NCI-H1694 (cell line): Measurements from ENCODE around the gene DPP6.
"Not testable (repeated sequence)": the region's sequence is repeated elsewhere in the genome, so short reads cannot be mapped to it uniquely, and the experiment has no call there.

Experiments used
- DNase-seq: peaks from one replicate; lab custom pipeline; 2025; lab: John Stamatoyannopoulos, UW

The DPP6 gene

DNA sequence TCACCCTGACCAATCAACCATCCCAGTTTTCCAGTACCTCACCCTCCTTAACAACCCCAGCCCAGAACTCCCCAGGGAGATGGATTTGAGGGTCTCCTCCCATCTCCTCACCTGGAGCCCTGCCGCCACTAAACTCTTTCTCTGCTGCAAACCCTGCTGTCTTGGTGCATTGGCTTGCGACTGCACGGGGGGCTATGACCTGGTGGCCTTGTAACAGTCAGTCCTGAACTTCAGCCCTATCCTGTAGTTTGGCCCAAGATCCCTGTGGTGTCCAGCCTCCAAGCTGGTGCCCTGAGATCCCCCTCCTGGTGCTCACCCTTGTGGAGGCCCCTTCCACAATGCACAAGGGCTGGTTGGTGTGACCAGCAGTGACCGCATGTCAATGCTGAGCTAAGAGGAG is 858.8 kb downstream of the DPP6 start:
- no peak for DNase-seq

DNA sequence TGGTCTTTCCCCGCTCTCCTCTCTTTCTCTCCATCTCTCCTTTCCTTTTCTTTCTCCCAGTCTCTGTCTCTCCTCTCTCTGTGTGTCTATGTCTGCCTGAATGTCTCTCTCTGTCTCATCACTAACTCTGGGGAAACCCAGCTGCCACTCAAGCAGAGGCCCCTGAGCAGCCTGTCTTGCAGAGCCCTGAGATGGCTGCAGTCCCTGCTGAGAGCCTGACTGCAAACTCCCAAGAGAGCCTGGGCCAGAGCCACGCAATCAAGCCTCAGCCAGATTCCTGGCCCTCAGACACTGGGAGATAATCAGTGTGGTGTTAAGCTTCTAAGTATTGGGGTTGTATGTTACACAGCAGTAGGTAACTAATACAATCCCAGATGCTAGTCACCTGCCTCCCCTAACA is 859.2 kb downstream of the DPP6 start:
- no peak for DNase-seq

DNA sequence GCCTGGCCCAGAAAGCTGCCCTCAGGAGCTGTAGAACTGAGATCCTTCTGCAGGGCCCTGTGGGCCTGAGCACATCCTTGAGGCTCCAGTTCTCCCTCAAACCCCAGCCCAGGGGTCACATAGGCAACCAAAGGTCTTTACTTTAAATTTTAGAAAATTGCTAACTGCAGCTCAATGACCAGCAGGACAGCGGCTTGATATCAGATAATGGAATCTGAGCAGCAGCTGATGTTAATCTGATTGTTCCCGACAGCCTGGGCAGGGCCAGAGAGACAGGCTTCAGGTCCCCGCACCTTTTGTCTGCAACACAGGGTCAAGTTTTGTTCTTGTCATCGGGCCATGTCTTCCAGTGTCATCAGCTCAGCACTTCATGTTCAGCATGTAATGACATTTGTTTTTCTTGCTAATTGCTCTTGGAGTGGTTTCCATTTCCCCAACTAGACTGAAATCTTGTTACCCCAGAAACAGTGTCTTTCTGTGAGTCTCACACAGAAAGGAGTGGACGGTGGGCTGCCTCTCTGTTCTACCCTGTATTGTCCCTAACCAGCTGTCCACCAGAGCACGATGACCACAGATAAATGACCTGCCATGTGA is 859.8 kb downstream of the DPP6 start:
- no peak for DNase-seq

DNA sequence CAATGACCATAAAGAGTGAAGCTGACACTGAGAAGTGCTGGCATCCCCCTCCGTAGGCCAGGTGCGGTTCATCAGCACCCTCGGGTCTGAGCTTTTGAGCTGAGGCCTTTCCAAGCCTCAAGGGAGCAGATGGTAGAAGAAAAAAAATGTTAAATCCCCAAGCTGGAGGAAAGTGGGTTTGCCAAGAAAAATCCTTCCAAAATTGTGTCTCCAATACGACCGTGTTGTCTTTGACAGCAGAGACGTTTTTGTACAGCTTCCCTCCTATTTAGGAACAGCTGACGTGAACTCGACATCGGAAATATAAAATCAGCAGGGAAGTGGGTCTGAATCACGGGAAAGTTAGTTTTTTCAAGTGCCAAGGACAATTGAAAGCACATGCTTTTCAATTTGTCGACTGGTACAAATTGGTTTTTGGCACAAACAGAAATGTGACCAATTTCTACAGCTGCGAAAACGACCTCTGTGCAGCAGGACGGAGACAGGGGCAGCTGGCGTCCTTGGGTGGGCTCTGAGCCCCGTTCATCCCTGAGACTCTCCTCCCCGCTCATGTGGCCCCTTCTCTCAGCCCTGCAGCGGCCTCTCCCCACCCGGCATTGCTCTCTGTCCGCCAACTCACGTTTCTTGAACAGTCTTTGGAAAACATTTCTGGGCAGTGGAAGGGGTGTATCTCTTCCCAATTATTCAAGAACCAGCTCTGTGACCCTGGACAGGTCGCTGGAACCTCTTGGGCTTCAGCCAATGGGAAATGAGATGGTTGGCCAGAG is 860.9 kb downstream of the DPP6 start:
- no peak for DNase-seq

DNA sequence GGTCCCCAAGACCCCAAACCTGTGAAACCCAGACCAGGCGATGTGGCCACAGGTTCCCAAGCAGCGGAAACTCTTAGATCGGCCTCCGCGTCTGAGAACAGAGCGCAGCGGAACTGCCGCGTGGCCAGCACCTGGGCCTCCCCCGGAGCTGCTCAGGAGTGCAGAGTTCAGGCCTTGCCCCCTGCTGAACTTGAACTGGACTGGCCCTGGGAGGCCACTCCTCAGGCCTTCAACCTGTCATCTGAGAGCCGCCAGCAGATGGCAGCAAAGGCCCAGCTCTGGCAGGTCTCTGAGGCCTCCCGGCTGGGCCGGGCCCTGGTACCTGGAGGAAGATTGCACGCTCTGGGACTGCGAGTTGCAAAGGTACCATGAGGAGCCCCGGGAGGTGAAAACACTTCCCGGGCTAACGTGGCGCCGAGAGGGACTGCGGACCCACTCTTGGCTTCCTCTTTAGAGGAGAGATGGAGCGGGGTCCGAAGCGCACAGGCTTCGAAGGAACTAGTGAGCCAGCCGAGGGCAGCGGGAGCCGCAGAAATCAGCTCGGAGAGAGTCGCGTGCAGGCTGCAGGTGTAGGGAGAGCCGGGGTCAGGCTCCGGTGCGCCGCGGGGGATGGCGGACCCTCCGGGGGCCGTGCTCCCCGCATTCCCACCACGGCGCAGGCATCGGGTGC is 861.6 kb downstream of the DPP6 start:
- peak; percentile 36 for DNase-seq

DNA sequence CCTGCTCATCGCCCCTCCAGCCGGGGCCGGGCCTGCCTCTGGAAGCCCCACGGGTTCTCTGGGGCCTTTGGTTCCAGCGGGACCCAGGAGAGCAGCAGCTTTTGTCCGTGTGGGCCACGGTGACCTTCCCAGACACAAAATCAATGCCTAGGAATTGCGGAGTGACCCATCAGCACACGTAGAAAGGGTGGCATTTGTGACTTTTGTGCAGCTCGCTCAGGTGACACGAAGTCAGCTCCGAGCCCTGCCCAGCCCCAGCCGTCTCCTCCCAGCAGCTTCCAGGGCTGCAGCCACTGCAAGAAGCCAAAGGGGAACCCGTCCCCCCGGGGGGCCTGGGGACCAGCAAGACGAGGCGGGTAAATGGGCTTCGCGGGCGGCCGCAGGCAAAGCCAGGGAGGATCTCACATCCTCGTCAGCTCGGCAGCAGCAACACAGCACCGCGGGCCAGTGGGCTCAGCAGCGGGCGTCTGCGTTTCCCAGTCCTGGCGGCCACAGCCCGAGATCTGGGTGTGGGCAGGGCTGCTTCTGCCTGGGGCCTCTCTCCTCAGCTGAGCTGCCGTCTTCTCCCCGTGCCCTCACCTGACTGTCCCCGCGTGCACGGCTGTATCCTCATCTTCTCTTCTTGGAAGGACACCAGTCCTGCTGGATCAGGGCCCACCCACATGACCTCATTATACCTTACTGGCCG is 862.3 kb downstream of the DPP6 start:
- no peak for DNase-seq

DNA sequence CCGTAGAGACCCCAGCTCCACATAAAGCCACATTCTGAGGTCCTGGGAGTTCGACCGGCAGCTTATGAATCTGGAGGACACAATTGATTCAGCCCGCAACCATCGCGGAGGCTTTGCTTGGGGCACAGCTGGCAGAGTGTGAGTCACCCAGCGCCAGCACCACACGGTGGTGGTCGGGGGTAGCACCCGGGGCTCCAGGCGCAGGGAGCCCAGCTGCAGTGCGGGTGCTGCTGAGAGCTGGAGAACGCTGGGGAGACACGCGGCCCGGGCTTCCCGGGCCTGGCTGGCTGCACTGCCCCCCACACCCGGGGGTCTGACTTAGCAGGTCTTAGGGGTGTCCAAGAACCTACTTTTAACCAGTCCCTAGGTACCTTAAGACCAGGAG is 862.8 kb downstream of the DPP6 start:
- DNase-seq, result no peak

DNA sequence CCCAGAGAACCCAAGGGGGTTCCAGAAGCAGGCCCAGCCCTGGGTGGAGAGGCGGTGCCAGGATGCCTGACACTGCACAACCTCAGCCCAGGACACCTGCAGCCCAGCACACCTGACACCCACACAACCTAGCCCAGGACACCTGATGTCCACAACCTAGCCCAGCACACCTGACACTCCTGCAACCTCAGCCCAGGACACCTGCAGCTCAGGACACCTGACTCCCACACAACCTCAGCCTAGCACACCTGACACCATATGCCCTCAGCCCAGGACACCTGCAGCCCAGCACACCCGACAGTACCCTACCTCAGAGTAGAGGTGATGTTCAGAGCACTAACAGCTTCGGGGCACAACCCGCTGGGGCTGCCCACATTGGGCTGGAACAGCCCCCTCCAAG is 863.4 kb downstream of the DPP6 start:
- DNase-seq, result no peak

DNA sequence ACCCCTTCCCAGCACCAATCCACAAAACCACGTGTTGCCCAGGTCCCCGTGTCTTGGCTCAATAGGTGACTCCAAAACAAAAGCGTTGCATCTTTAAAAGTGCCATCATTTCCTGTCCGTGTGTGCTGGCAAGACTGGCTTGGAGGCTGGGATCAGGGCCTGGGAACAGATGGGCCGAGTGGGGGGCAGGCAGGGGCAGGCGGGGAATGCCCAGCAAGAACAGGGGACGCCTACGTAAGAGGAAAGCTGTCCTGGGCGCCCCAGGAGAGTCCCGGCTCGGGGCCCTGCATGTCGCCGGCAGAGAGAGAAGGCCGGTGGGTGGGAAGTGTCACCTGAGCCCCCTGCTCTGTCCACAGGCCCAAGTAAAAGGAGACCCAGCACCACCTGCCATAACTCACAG is 864.2 kb downstream of the DPP6 start:
- DNase-seq, result no peak

DNA sequence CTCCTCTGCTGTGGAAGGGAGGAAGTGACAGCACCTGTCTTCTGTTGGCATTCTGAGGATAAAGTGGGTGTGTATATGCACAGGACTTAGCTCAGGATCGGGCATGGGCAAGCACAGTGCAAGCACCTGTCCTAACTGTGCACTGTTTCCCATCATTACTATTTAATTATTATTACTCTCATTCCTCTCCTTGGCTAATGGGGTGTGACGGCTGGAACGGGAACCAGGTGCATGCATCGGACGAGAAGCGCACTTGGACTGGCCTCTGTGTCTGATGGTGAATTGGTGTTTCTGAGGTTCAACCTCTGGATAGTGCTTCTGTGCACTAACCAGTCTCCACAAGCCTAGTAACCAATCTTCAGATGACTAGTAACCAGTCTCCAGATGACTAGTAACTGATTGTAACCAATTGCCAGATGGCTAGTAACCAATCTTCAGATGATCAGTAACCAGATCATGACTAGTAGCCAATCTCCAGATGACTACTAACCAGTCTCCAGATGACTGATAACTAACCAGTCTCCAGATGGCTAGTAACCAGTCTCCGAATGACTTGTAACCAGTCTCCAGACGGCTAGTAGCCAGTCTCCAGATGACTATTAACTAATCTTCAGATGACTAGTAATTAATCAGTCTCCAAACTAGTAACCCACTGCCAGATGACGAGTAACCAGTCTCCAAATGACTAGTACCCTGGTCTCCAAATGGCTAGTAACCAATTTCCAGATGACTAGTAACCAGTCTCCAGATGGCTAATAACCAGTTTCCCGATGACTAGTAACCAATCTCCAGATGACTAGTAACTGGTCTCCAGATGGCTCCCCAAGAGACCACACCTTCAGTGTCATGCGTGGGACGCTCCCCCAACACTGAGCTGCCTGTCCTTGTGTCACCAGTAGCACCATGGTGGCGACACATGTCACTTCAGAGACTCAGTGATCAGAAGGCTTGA is 864.9 kb downstream of the DPP6 start:
- no peak for DNase-seq

DNA sequence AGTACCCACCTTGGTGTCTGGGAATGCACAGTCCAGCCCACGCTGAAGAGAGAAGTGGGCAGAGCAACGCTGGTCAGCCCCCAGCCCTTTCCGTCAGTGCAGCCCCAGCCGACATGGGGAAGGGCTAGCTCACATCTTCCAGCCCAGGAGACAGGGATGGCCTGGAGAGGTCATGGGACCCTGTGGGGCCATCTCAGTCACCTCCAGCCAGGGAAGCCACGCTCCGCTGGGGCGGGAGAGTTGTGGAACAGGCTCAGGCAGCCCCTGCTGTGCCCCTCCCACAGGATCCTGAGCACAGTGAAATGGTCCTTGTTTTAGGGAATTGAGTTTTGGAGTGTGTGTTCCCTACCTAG is 865.6 kb downstream of the DPP6 start:
- DNase-seq, result no peak

DNA sequence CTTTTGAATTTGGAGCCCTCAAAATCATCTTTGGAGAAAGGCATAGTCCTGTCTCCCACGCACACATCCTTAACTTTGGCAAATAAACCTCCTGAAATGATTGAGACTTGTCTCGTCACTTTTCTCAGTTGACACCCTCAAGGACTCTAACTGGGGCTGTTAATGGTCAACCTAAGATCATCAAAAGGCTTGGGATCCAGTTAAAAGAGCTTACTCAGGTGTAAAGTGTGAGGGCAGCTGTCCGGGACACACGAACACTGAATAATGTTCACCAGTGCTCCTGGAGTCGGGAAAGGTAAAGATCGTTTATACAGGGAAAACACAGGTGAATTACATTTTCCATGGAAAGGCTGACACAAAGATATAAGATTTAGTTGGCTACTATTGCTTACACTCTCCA is 866.1 kb downstream of the DPP6 start:
- no peak for DNase-seq

DNA sequence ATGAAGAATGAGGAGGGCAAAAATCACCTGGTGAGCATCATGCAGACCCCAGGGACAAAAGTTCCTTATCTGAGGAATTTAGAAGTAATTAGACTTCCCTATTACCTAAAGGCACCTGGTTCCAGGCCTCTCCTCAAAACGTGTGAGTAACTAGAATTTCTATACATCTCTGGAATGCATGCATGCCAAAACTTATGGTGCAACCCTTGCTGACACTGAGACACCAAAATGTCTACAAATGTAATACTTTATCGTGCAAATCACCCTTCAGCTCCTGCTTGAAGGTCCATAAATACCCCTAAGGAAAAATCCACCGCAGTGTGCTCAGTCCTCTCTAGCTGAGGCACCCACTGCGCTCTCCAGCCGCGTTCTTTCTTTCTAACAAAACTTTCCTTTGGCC is 866.5 kb downstream of the DPP6 start:
- no peak for DNase-seq

DNA sequence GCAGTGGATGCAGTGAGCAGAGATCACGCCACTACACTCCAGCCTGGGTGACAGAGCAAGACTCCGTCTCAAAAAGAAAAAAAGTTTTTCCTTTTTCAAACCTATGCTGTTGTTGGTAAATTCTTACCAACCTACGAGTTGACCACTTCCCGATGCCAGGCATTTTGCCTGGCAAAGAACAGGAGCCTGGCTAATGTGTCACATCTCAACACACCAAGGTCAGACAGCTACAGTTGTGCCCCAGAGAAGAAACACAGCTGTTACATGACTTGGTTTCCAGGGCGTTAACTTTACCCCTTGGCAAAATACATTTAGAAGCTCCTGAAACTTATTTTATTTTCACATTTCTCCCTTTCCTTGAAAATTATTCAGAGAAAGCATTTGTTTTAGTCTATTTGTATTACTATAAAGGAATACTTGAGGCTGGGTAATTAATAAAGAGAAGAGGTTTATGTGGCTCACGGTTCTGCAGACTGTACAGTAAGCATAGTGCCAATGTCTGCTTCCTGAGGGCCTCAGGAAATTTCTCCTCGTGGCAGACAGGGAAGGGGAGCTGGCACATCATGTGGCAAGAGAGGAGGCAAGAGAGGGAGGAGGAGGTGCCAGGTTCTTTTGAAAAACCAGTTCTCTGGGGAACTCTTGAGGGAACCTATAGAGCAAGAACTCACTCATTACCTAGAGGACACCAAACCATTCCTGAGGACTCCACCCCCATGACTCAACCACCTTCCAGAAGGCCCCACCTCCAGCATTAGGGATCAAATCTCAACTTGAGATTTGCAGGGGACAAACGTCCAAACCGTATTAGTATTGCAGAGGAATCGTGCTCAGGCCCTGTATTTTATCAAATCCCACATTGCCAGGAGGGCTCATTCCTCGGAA is 867.4 kb downstream of the DPP6 start:
- no peak for DNase-seq

DNA sequence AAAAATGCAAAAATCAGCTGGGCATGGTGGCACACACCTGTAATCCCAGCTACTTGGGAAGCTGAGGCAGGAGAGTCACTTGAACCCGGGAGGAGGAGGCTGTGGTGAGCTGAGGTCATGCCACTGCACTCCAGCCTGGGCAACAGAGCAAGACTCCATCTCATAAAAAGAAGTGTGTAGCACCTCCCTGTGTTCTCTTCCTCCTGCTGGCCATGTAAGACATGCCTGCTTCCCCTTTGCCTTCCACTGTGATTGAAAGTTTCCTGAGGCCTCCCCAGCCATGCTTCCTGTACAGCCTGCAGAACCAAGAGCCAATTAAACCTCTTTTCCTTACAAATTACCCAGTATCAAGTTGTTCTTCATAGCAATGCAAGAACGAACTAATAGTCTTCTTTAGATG is 870.3 kb downstream of the DPP6 start:
- DNase-seq, result not testable (repeated sequence)

DNA sequence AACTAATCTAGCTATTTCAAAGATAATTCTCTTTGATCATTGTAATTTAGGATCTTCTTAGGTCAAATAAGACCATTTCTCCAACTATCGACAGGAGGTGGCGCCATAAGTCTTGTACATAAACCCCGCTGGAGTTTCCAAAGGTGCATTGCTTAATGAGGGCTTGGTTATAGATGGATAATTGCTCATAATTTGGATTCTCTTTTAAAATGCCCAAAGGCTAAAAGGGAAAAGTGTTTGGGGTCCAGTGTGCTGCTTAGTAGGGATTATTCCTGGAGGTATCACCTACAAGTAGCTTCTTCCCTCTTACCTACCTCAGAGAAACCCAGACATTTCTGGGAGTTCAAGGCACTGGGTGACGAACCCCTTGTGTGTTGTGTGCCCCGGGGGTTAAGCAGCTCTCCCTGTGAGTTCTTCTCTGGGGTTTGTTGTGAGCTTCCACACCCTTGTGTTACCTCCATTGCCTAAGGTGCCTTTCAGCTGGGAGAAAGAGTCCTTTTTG is 875.5 kb downstream of the DPP6 start:
- DNase-seq, result peak; percentile 82

DNA sequence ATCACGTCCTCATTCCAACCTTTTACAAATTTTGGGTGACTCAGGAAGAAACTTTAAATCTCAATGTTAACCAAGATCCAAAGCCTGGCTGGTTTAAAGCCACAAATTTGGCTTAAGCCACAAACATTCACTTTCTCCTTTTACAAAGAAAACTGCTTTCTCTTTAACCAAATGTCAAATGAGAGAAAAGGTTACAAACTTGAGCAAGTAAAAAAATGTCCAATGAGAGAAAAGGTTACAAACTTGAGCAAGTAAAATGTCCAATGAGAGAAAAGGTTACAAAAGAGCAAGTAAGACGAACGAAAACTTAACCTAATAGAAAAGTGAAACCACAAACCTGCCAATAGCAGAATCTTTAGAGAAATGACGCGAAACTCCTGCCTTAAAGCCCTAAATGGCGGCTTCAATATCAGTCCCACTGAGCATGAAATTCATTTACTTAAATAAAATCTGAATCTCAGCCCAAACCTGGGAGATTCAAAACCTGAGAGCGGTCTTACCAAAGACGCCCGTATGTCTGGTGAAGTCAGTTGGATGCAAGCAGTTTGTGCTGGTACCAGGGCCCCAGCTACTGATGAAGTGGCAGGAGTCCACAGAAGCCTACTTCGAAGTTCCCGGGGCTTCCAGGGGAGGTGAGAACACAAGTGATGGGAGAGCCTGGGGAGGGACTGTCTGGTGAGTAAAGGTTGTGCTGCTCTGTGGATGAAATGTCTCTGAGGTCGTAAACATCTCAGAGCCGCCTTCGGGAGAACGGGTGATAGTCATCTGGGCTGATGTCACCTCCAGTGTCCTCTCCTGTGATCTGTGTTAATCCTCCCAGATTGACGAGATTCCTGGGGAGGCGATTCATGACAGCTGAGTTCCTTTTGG is 876.2 kb downstream of the DPP6 start:
- peak; percentile 16 for DNase-seq

DNA sequence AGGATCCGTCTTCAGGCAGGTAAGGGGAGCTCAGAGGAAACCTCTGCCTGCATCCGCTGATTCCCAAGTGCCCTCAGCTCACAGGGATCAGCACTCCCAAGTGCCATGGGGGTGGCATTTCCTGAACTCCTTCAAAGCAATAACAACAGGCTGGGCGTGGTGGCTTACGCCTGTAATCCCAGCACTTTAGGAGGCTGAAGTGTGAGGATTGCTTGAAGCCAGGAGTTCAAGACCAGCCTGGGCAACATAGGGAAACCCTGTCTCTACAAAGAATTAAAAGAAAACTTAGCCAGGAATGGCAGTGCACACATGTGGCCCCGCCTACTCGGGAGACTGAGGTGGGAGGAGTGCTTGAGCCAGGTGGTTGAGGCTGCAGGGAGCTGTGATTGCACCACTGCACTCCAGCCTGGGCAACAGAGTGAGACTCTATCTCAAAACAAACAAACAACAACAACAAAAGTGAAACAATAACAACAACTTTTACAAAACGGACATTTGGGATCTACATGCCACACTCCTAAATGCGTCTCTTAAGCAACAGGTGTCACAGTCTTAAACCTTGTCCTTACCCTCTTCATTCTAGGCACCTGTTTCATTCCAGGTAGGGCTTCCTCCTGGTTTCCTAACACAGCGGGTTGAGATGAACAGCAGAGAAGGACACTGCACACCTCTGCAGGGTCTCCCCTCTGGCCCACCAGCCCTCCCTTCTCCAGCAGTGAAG is 877.0 kb downstream of the DPP6 start:
- no peak for DNase-seq

DNA sequence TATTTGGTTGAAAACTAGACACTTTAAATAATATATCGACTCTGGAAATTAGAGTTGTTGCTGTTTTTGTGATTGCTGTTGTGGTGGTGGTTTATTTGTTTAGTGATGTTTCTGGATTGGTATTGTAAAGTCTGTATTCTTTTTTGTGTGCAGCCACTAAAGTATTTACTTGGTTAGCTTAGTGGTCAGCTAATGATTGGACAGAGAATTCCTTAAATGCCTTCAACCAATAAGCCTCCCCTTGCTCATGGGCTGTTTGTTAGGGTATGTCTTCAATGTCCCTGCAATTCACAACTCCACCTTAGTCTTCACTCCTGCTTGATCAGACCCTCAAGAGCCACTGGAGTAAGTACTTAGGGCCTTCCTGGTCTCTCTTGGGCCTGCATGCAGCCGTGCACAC is 879.7 kb downstream of the DPP6 start:
- no peak for DNase-seq
